ENCODE measurements around the gene IL12A. TPM values are rescaled to one million over a fixed set of nuclear protein-coding genes. Genes with fewer than 3 reads are reported as not detected.

The IL12A gene
- total RNA-seq, 2 experiments from 2014 or later = 0.19 to 0.65 TPM

DNA sequence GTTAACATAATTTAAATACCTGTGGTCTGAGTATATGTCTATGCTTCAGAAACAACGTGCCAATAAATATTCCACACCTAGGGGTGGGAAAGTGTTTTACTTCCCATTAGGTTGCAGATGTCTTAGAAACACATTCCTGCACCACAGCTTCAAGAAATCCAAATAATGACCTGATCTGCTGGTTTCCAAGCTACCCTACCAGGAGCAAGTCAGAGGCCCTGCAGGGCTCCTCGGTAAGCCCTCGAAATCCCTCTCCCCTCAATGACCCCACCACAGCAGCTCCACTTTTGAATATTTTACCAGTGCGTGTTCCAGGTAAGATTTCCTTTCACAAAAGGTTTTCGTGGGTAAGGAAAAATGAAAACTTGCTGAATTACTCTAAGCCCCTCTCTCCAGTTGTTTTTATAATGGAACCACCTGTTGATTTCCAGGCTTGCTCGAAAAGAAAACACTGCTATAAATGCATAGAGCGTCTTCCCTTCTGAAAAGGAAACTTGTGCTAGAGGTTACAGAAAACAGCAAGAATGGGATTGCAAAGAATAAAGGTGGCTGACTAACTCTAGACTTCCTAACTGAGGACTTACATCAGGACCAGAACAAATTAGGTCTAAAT, 12.6 kb downstream of the IL12A start:
- Mint-ChIP-seq H3K4me1 (peaks cover 2% of the 10 kb centered on the region), H3K27ac (no peak overlapping the region), H3K36me3 (no peaks in the 10 kb centered on the region), H3K9me3 (no peaks in the 10 kb centered on the region), H3K27me3 (peaks cover 9% of the 10 kb centered on the region), H3K4me3 (no peak overlapping the region)
- ATAC-seq (ENCODE audit: low read depth) (no peak), DNase-seq (no peak)
- POLR2A ChIA-PET = no interaction called here

DNA sequence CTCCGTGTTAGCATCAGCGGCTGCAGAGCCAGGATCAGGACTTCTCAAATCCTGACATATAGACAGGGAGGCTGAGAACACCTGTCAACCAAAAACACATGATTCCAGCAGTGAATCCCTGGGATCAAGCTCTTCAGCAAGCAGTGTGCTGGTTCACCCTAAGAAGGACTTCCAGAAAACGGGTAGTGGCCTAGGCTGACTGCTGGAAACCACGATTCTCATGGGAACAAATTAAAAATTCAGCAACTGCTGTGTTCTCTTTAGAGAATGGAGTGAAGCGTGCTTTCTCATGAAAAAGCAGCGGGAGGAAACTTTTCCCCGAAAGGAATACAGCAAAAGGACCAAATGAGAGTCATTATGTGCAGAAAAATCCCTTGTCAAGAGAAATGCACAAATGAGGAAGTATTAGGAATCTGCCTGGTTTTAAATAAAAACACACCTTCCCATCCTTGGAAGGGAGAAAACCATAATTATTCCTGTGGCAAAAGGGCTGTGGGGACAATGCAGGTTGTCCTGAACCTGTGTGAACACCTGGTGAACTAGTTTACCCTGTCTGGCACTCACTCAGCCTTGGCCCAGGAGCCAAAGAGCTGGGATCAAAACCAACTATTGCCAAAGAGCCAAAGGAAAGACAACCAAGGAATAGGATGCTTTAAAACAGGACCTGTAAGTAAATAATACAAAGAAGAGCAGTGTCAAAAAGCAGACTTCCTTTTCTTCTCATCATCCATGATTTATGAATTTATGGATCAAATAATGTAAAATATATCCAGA, 13.4 kb downstream of the IL12A start:
- Mint-ChIP-seq H3K9me3 (no peaks in the 10 kb centered on the region), H3K27me3 (peaks cover 9% of the 10 kb centered on the region), H3K4me3 (no peak overlapping the region), H3K27ac (no peak overlapping the region), H3K36me3 (no peaks in the 10 kb centered on the region), H3K4me1 (peaks cover 2% of the 10 kb centered on the region)
- no peak for DNase-seq
- POLR2A ChIA-PET = no interaction called here
- no peak for ATAC-seq (ENCODE audit: low read depth)

DNA sequence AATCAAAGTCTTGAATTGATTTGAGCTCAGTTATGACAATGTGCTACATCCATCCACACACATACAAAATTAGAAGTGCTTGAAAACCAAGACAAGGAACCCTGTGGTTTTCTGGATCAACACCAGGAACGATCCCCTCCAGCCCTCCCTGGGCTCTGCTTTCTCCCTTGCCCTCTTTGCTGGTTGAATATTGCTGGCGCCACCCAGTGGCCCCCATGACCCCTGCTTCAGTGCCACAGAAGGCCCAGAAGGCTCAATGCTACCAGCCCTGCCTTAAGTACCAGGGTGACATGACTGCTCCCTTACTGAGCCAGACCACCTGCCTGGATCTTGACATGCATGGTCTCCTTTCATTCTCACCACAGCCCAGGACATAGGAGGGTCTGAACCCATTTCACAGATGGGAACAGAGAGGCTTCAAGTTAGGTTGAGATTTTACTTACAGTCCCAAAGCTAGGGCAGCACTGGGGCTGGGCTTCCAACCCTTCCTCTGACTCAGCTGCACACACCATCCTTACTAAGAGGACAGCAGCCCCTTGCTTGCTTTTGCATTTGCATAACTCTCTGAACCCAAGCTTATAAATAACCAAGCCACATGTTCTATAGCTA, 15.0 kb downstream of the IL12A start:
- peak; percentile 50 for DNase-seq
- Mint-ChIP-seq H3K9me3 (no peaks in the 10 kb centered on the region), H3K27me3 (peaks cover 7% of the 10 kb centered on the region), H3K27ac (no peak overlapping the region), H3K4me3 (no peak overlapping the region), H3K36me3 (no peaks in the 10 kb centered on the region), H3K4me1 (peaks cover 2% of the 10 kb centered on the region)
- peak; percentile 78 for ATAC-seq (ENCODE audit: low read depth)
- POLR2A ChIA-PET = no interaction called here

DNA sequence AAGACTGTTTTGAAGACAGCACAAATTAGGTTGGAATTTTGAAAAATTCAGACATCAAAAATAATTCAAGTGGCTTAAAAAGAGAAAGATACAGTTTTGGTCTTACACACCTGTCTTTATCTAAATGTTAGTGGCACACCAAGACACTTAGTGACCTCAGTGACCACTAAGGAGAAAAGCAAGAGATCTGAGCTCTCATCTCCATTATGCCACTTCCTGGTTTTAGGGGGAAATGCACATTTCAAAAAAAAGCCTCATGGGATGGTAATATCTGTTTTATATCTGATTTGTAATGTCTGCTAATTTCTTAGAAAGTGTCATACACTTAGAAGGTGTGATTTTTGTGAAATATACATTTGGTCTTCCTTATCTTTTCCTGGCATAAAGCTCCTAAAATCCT, 16.4 kb downstream of the IL12A start:
- Mint-ChIP-seq H3K27me3 (peaks cover 7% of the 10 kb centered on the region), H3K27ac (no peak overlapping the region), H3K36me3 (no peaks in the 10 kb centered on the region), H3K9me3 (no peaks in the 10 kb centered on the region), H3K4me3 (no peak overlapping the region), H3K4me1 (peaks cover 2% of the 10 kb centered on the region)
- POLR2A ChIA-PET = no interaction called here
- no peak for ATAC-seq (ENCODE audit: low read depth)
- DNase-seq = no peak

DNA sequence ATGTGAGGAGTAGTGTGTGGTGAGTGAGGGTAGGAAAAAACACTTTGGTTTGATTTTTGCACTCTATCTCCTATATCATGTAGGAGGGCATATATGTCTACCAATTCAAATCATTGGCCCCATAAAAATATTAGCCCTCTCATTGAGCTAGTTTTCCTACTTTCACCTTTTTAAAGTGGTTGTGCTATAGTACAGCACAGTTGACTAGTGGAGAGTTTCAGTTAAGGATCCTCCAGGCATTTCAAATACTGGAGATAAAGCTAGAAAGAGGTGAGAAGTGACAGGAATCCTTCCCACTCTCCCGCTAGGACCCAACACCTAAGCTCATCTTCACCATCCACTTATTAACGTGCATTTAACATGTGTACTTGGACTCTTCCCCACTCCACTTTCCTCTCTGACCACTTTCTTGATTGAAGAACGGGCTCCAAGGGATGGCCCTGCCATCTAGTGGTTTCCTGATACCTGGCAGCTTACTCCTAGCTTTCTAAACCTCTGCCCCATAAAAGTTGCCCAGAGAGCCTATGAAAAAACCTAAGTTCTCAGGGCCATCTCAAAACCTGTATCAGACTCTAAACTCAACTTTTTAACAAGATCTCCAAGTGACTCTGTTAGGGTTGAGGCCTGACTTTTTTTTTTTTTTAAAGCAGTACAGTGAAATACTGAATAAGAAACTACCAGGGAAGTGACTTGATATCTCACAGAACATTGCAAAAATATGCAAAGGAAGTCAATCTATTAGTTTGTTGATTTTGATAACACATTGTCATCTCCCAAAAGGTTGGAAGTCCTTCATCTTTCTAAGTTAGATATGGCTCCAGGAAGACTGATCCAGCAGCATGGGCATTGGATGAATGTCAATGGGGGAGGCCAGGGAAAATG, 17.9 kb downstream of the IL12A start:
- POLR2A ChIA-PET = no interaction called here

DNA sequence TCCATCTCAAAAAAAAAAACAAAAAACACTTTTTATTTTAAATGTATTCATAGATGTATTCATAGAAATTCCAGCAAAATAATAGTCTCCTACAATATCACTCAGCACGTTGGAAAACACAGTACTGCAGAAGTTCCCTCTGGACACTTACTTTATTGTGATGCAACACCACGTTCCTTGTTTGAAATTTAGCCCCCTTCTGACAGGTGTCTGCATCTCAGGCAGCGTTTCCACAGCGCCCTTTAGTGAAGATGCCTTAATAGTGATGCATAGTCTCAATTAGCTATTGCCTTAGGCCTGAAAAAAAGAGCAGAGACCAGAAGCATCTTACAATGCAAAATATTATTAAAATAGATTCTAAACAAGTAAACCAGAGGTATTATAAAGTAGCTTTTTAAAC, 20.3 kb downstream of the IL12A start:
- Mint-ChIP-seq H3K27me3 (peaks cover 4% of the 10 kb centered on the region), H3K4me1 (peaks cover 8% of the 10 kb centered on the region), H3K36me3 (no peaks in the 10 kb centered on the region), H3K9me3 (no peaks in the 10 kb centered on the region), H3K27ac (no peak overlapping the region), H3K4me3 (no peak overlapping the region)
- DNase-seq (no peak), ATAC-seq (ENCODE audit: low read depth) (no peak)
- POLR2A ChIA-PET = no interaction called here

More for the DNA sequence above, 17.9 kb downstream of the IL12A start:
- DNase-seq = no peak
- H3K4me3 Mint-ChIP-seq = no peak overlapping the region
- no peaks in the 10 kb centered on the region for H3K9me3 Mint-ChIP-seq
- H3K27ac Mint-ChIP-seq = no peak overlapping the region
- H3K27me3 Mint-ChIP-seq = peaks cover 4% of the 10 kb centered on the region
- no peaks in the 10 kb centered on the region for H3K36me3 Mint-ChIP-seq
- peak; percentile 60 for ATAC-seq (ENCODE audit: low read depth)
- peaks cover 2% of the 10 kb centered on the region for H3K4me1 Mint-ChIP-seq

DNA sequence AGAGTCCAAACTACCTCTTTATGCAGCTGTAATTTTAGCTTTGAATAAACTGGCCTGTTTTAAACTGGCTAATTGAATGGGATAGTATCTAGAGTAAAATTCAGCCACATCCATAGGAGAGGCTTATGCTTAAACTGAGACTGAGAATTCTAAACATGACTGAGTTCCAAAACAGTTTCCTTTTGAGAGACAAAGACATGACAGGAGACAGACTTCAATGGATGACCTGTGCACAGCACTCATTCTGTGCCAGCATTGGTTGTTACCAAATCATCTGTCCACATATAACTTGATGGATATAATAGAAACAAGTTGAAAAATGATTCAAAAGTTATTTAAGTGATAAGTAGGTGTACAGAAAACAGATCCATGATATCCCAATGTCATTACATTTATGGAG, 20.9 kb downstream of the IL12A start:
- POLR2A ChIA-PET = no interaction called here
- Mint-ChIP-seq H3K9me3 (no peaks in the 10 kb centered on the region), H3K27ac (no peak overlapping the region), H3K4me3 (no peak overlapping the region), H3K4me1 (peaks cover 8% of the 10 kb centered on the region), H3K27me3 (peaks cover under 1% of the 10 kb centered on the region), H3K36me3 (no peaks in the 10 kb centered on the region)
- ATAC-seq (ENCODE audit: low read depth) = no peak
- no peak for DNase-seq

DNA sequence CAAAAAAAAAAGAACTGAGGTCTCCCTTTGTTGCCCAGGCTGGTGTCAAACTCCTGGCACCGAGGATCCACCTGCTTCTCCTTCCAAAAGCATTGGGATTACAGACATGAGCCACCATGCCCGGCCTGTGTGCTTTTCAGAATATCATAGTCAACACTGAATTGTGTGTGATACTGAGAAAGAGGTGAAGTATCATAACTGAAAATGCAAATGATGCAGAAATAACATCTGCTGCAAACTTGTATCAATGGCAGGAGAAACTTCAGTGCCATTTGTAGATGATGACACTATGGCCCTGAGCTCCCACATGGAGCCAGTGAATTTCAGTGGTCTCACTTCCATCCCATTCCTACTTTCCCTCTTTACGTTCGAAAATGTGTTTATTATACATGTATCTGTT, 21.9 kb downstream of the IL12A start:
- ATAC-seq (ENCODE audit: low read depth) = no peak
- Mint-ChIP-seq H3K4me1 (peaks cover 6% of the 10 kb centered on the region), H3K36me3 (no peaks in the 10 kb centered on the region), H3K27me3 (no peaks in the 10 kb centered on the region), H3K9me3 (no peaks in the 10 kb centered on the region), H3K27ac (no peak overlapping the region), H3K4me3 (no peak overlapping the region)
- DNase-seq = no peak
- POLR2A ChIA-PET = no interaction called here

DNA sequence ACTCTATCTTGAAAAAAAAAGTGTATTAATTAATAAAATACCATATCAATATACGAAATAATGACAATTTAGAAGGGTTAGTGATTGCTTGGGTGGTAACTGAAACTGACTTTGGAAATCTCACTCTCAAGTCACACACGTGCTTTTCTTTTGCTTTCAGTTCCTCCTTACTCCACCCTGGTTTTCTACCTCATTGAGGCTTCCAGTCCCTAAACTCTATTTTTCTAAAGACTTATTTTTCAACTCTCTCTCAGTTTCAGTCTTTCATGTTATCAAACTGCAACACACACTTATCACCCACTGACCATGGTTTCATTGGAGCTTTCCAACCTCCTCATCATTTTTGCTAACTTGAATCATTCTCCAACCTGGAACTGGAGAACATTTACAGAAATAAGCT, 23.5 kb downstream of the IL12A start:
- H3K4me1 Mint-ChIP-seq = peaks cover 6% of the 10 kb centered on the region
- no peak overlapping the region for H3K27ac Mint-ChIP-seq
- H3K9me3 Mint-ChIP-seq = no peaks in the 10 kb centered on the region
- POLR2A ChIA-PET = interaction anchor here (0.5 to 0.6 kb wide), 2 partner anchors 23 to 252 kb away, joined by 3 to 6 read pairs; no protein-coding TSS in a partner anchor
- H3K4me3 Mint-ChIP-seq = no peak overlapping the region
- no peak for ATAC-seq (ENCODE audit: low read depth)
- no peaks in the 10 kb centered on the region for H3K27me3 Mint-ChIP-seq
- H3K36me3 Mint-ChIP-seq = no peaks in the 10 kb centered on the region
- DNase-seq = no peak

DNA sequence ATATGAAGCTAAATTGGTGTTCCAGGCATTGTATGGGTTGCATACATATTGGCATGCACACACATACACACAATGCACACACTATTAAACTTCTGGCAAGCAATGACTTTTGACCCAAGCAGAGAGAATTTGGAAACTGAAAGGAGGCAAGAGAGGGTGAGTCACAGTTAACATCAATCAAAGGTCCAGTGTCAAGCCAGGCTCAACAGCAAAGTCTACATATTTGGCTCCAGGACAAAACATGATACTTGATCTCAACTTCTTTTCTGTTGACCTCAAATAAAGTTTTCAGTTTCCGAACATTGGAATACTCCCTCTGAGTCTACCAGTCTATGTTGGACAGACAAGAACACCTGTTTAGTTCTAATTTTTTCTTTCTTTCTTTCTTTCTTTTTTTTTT, 28.3 kb downstream of the IL12A start:
- DNase-seq (no peak), ATAC-seq (ENCODE audit: low read depth) (no peak)
- Mint-ChIP-seq H3K4me1 (peaks cover 6% of the 10 kb centered on the region), H3K36me3 (no peaks in the 10 kb centered on the region), H3K4me3 (no peak overlapping the region), H3K27ac (no peak overlapping the region), H3K27me3 (peaks cover 4% of the 10 kb centered on the region), H3K9me3 (no peaks in the 10 kb centered on the region)
- POLR2A ChIA-PET = no interaction called here

DNA sequence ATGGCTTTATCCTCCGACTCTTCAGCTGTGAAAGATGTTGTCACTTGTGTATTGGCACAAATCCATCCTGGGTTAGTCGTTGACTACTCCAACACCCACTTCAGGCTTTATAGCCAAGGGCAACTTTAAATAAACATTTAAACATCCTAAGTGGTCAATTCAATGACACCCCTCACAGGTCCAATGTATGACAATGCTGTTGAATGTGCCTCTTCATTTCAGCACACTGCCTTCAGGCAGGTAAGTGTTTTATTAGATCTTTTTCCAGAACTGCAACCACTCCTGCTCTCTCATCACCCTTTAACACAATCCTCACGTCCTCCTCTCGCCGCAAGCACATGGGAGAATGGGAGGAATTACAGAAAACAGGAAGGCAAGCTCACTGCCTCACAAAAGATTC, 30.3 kb downstream of the IL12A start:
- peaks cover 8% of the 10 kb centered on the region for H3K27me3 Mint-ChIP-seq
- no peaks in the 10 kb centered on the region for H3K4me1 Mint-ChIP-seq
- ATAC-seq (ENCODE audit: low read depth) = no peak
- no peak overlapping the region for H3K27ac Mint-ChIP-seq
- H3K4me3 Mint-ChIP-seq = no peak overlapping the region
- no peak for DNase-seq
- POLR2A ChIA-PET = no interaction called here
- H3K36me3 Mint-ChIP-seq = no peaks in the 10 kb centered on the region
- no peaks in the 10 kb centered on the region for H3K9me3 Mint-ChIP-seq

DNA sequence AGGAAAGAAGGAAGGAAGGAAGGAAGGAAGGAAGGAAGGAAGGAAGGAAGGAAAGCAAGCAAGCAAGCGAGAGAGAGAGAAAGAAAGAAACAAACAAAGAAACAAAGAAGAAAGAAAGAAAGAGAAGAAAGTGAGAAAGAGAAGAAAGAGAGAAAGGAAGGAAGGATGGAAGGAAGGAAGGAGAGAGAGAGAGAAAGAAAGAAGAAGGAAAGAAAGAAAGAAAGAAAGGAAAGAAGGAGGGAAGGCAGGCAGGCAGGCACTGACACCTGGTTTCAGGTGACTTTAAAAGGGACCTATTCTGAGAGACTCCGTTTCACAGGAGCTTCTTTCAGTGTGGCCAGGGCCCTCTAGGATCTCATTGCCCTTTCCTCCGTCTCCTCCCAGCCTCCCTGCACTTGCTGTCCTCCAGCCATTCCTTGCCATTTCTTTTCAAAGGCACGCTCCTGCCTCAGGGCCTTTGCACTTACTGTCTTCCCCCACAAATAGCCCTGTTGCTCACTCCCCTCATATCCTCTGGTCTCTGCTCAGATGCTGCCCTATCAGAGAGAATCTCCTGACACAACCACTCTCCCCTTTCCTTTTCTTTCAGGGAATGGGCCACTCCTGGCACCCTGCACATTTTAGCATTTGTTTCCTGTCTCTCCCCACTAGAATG, 31.5 kb downstream of the IL12A start:
- ATAC-seq (ENCODE audit: low read depth) (no peak), DNase-seq (no peak)
- Mint-ChIP-seq H3K27me3 (peaks cover 8% of the 10 kb centered on the region), H3K9me3 (no peaks in the 10 kb centered on the region), H3K4me1 (no peaks in the 10 kb centered on the region), H3K36me3 (no peaks in the 10 kb centered on the region), H3K4me3 (no peak overlapping the region), H3K27ac (no peak overlapping the region)
- POLR2A ChIA-PET = no interaction called here

DNA sequence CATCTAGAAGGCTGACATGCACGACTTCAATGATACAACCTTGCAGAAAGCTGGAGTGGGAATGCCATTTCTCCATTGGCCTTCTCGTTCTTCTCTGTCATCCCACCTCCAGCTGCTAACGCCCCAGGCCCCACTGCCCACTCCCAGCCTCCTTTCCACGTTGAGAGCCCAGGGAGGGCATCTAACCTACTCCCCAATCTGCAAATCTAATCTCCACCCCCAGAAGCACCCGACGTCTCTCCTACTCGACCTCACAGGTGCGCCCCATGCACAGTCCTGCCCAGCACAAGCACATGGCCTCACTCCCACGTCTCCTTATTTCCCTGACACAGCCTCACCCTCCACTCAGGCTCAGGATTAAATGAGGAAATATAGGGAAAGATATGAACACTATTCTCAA, 33.4 kb downstream of the IL12A start:
- POLR2A ChIA-PET = no interaction called here
- H3K36me3 Mint-ChIP-seq = no peaks in the 10 kb centered on the region
- H3K27me3 Mint-ChIP-seq = peaks cover 8% of the 10 kb centered on the region
- no peak overlapping the region for H3K27ac Mint-ChIP-seq
- DNase-seq = no peak
- no peak for ATAC-seq (ENCODE audit: low read depth)
- H3K9me3 Mint-ChIP-seq = no peaks in the 10 kb centered on the region
- no peak overlapping the region for H3K4me3 Mint-ChIP-seq
- H3K4me1 Mint-ChIP-seq = no peaks in the 10 kb centered on the region

Data from activated naive CD8-positive, alpha-beta T cell treated with anti-CD3 and anti-CD28 coated beads, Interleukin-2, amount 10 ng/mL, durations not matched to agents 7 days and 5 days (primary cell).